ENCODE measurements around the gene LAMTOR5. TPM values are rescaled to one million over a fixed set of nuclear protein-coding genes. Genes with fewer than 3 reads are reported as not detected.
"Not testable (repeated sequence)": the region's sequence is repeated elsewhere in the genome, so short reads cannot be mapped to it uniquely, and the experiment has no call there.

The LAMTOR5 gene
- total RNA-seq, 2 experiments from 2014 or later: 105 to 108 TPM

DNA sequence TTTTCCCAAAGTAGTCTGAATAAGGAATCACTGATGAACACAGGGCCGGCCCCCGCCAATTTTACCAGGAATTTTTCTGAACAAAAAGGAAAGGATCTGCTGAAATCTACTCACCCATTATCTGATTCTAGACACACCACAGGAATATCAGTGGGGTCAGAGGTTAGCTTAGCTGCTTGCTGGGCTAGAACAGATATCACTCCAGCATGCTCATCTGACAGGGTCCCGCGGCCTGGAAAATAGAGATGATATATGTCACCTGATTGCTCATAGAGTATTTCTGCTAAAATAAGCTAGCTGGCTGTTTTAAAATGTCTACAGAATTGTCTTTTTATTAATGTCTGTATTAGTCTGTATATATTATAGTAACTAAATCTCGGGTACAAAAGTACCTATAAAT is 3.7 kb downstream of the LAMTOR5 start:
- Mint-ChIP-seq H3K4me3 (no peak overlapping the region), H3K4me1 (ENCODE audit: low read depth) (peaks cover 35% of the 10 kb centered on the region), H3K36me3 (ENCODE audit: low read depth) (peaks cover 71% of the 10 kb centered on the region), H3K27ac (peak overlapping the region; percentile 55), H3K27me3 (no peaks in the 10 kb centered on the region), H3K9me3 (no peaks in the 10 kb centered on the region)
- POLR2A ChIA-PET: interaction anchor here (1.4 kb wide), 2 partner anchors 65 to 196 kb away, joined by 4 to 5 read pairs; partner anchors contain the start of gene RBM15
- CTCF ChIA-PET: interaction anchor here (0.9 to 1.6 kb wide), 2 partner anchors 11 to 65 kb away, joined by 3 read pairs; no protein-coding TSS in a partner anchor
- TF ChIP-seq, protein P1, sequence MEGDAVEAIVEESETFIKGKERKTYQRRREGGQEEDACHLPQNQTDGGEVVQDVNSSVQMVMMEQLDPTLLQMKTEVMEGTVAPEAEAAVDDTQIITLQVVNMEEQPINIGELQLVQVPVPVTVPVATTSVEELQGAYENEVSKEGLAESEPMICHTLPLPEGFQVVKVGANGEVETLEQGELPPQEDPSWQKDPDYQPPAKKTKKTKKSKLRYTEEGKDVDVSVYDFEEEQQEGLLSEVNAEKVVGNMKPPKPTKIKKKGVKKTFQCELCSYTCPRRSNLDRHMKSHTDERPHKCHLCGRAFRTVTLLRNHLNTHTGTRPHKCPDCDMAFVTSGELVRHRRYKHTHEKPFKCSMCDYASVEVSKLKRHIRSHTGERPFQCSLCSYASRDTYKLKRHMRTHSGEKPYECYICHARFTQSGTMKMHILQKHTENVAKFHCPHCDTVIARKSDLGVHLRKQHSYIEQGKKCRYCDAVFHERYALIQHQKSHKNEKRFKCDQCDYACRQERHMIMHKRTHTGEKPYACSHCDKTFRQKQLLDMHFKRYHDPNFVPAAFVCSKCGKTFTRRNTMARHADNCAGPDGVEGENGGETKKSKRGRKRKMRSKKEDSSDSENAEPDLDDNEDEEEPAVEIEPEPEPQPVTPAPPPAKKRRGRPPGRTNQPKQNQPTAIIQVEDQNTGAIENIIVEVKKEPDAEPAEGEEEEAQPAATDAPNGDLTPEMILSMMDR (IDR thresholded peaks at IDR 0.05): no peak
- ATAC-seq (ENCODE audit: poor library complexity): no peak
- Histone ChIP-seq H3K27ac (ENCODE audit: low read depth in 1 of 2, low read length in 2 of 2) (no peak overlapping the region), H3K4me3 (ENCODE audit: low read length) (no peak overlapping the region), H3K36me3 (ENCODE audit: insufficient read depth, low read length) (peaks cover 49% of the 10 kb centered on the region), H3K27me3 (ENCODE audit: control insufficient read depth in 1 of 2, insufficient read depth in 2 of 2, low read length in 2 of 2) (no peaks in the 10 kb centered on the region), H3K9me3 (ENCODE audit: control insufficient read depth in 1 of 2, insufficient read depth in 1 of 2, low read length in 2 of 2) (no peaks in the 10 kb centered on the region), H3K4me1 (ENCODE audit: insufficient read depth, low read length) (peaks cover 23% of the 10 kb centered on the region)
- intact Hi-C loops (cut with DNase I, micrococcal nuclease): loop anchor here in 1 of 2 experiments (10.0 kb wide), 1 partner anchor 731 kb away; no protein-coding TSS in a partner anchor
- no peak for DNase-seq

GRCh38 chr1:110396259-110396958 is 11.1 kb downstream of the LAMTOR5 start:
- ATAC-seq (ENCODE audit: poor library complexity); H3K27me3 ChIP-seq (ENCODE audit: control insufficient read depth in 1 of 2, insufficient read depth in 2 of 2, low read length in 2 of 2); H3K4me3 Mint-ChIP-seq; intact Hi-C loops (cut with DNase I, micrococcal nuclease); CTCF ChIA-PET; H3K4me3 ChIP-seq (ENCODE audit: low read length); H3K27me3 Mint-ChIP-seq; H3K4me1 Mint-ChIP-seq (ENCODE audit: low read depth); H3K27ac ChIP-seq (ENCODE audit: low read depth in 1 of 2, low read length in 2 of 2); H3K4me1 ChIP-seq (ENCODE audit: insufficient read depth, low read length); H3K9me3 Mint-ChIP-seq; H3K27ac Mint-ChIP-seq; DNase-seq; H3K9me3 ChIP-seq (ENCODE audit: control insufficient read depth in 1 of 2, insufficient read depth in 1 of 2, low read length in 2 of 2): not testable (repeated sequence)
- H3K36me3 ChIP-seq (ENCODE audit: insufficient read depth, low read length): peaks cover 15% of the 10 kb centered on the region
- POLR2A ChIA-PET: interaction anchor here (1.5 kb wide), 1 partner anchor 58 kb away, joined by 3 read pairs; the partner anchor contains the start of gene RBM15
- peaks cover 55% of the 10 kb centered on the region for H3K36me3 Mint-ChIP-seq (ENCODE audit: low read depth)

DNA sequence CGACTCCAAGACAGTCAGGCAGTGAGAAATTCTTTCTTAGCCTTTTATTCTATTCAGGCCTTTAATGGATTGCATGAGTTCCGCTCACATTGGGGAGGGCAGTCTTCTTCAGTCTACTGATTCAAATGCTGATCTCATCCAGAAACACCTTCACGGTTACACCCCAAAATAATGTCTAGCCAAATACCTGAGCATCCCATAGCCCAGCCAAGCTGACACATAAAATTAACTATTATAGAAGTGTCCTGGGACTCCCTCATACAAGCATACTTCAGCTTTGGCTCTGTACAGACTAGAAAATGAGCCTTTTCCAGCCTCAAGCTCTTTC is 13.0 kb downstream of the LAMTOR5 start:
- no peak for DNase-seq
- ChIA-PET CTCF (no interaction called here), POLR2A (no interaction called here)
- peaks cover 0 to 7% of the 10 kb centered on the region in 2 experiments for H3K9me3 ChIP-seq (ENCODE audit: control insufficient read depth in 1 of 2, insufficient read depth in 1 of 2, low read length in 2 of 2)
- Mint-ChIP-seq H3K27me3 (no peaks in the 10 kb centered on the region), H3K4me1 (ENCODE audit: low read depth) (no peaks in the 10 kb centered on the region), H3K4me3 (no peak overlapping the region), H3K36me3 (ENCODE audit: low read depth) (peaks cover 37% of the 10 kb centered on the region), H3K9me3 (no peaks in the 10 kb centered on the region), H3K27ac (no peak overlapping the region)
- no peak for ATAC-seq (ENCODE audit: poor library complexity)
- peaks cover 4% of the 10 kb centered on the region for H3K36me3 ChIP-seq (ENCODE audit: insufficient read depth, low read length)
- TF ChIP-seq, protein P1 (IDR thresholded peaks at IDR 0.05): no peak
- intact Hi-C loops (cut with DNase I, micrococcal nuclease): no loop called here
- no peak overlapping the region for H3K27ac ChIP-seq (ENCODE audit: low read depth in 1 of 2, low read length in 2 of 2)
- no peaks in the 10 kb centered on the region for H3K4me1 ChIP-seq (ENCODE audit: insufficient read depth, low read length)
- no peak overlapping the region for H3K4me3 ChIP-seq (ENCODE audit: low read length)
- no peaks in the 10 kb centered on the region for H3K27me3 ChIP-seq (ENCODE audit: control insufficient read depth in 1 of 2, insufficient read depth in 2 of 2, low read length in 2 of 2)

Measured in CD4-positive, alpha-beta T cell (primary cell).